GM13977 (cell line): ENCODE data around the gene IGSF21.

Experiments
- DNase-seq: peaks from one replicate; pipeline ENCODE4 v3.0.0; 2012; ENCODE audit warnings: low spot score
- in situ Hi-C: fragments of 300-500 bp; cut with MboI; formaldehyde crosslinking; loops from one replicate; pipeline ENCODE4 v1.12.0; 2022; ENCODE audit warnings: low sequenced_read_pairs, low pct_unique_long_range_greater_than_20kb, mixed read lengths, inconsistent platforms; ENCODE audit not compliant: unreplicated experiment
- TF ChIP-seq, protein P1 (sequence below): IDR thresholded peaks from 2 replicates; pipeline ENCODE4 v1.5.1; 2012; ENCODE audit warnings: mild to moderate bottlenecking, control low read depth; ENCODE audit not compliant: insufficient read depth; ENCODE audit errors: extremely low read depth, missing control alignments

The IGSF21 gene

GRCh38 chr1:18341291-18342069, 233.9 kb downstream of the IGSF21 start:
- DNase-seq, result no peak
- TF ChIP-seq, protein P1, sequence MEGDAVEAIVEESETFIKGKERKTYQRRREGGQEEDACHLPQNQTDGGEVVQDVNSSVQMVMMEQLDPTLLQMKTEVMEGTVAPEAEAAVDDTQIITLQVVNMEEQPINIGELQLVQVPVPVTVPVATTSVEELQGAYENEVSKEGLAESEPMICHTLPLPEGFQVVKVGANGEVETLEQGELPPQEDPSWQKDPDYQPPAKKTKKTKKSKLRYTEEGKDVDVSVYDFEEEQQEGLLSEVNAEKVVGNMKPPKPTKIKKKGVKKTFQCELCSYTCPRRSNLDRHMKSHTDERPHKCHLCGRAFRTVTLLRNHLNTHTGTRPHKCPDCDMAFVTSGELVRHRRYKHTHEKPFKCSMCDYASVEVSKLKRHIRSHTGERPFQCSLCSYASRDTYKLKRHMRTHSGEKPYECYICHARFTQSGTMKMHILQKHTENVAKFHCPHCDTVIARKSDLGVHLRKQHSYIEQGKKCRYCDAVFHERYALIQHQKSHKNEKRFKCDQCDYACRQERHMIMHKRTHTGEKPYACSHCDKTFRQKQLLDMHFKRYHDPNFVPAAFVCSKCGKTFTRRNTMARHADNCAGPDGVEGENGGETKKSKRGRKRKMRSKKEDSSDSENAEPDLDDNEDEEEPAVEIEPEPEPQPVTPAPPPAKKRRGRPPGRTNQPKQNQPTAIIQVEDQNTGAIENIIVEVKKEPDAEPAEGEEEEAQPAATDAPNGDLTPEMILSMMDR, result no peak
- in situ Hi-C loops, result no loop called here

- in situ Hi-C loops, result no loop called here
- no peak for DNase-seq
- TF ChIP-seq, protein P1, result no peak
These were observed 235.1 kb downstream of the IGSF21 start for GRCh38 chr1:18342744-18343143.

DNA sequence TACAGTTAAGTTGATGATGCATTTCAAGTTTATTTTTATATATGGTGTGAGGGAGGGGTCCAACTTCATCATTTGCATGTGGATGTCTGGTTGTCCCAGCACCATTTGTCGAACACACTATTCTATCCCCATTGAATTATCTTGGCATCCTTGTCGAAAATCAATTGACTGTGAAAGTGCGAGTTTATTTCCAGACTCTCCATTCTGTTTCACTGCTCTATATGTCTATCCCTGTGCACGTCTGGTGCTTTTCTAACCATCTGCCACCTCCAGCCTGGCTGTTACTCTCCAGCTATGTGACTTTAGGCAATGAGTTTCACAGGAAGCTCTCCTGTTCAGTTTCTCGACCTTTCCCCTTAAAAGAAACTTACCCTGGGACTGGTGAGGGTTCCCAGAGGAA, 236.0 kb downstream of the IGSF21 start:
- no peak for DNase-seq
- in situ Hi-C loops, result no loop called here
- TF ChIP-seq, protein P1, result no peak

GRCh38 chr1:18344755-18345154, 237.2 kb downstream of the IGSF21 start:
- TF ChIP-seq, protein P1, result no peak
- in situ Hi-C loops, result no loop called here

DNA sequence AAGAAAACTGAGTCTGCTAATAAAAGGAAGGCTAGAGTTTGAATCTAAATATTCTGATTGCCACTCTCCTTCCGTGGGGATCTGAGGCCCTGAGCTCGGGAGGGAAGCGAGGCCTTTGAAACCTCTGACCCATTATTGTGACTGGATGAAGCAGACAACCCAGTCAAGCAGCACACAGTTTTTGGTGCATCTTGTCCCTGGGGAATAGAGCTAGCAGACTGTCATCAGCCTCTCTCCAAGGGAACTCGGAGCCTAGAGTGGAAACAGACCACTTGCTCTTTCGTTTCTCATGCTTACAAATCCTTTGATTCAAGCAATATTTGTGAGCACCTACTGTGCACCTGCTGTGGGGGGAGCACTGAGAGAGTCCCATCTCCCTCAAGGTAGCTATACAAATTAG, 240.0 kb downstream of the IGSF21 start:
- DNase-seq, result no peak
- in situ Hi-C loops, result no loop called here
- TF ChIP-seq, protein P1, result no peak

More at GRCh38 chr1:18344755-18345154, 237.2 kb downstream of the IGSF21 start:
- no peak for DNase-seq

DNA sequence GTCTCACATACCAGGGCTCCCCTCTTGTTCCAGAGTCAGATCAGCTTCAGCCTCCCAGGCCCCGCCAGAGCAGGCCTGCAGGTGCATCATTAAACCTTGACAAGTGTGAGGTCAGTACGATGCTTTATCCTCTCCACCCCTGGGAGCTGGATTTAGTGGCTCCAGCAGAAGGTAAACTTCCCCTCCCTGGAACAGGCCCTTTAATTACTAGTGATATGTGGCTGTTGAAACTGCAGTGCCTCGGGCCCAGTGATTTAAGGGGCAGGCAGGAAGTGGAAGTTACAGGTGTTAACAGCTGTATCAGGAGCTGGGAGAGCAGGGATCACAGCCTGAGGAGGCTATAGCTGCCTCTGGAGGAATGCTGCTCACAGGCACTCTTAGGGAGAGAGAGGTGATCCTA, 240.8 kb downstream of the IGSF21 start:
- in situ Hi-C loops, result no loop called here
- TF ChIP-seq, protein P1, result no peak
- no peak for DNase-seq
